HUES6 (cell line): Measurements from ENCODE around the gene NEDD4.
"Not testable (repeated sequence)": the region's sequence is repeated elsewhere in the genome, so short reads cannot be mapped to it uniquely, and the experiment has no call there.

ENCODE experiments used
- H3K27ac ChIP-seq: 2 replicates; pipeline ENCODE4 v1.7.0; 2013; ENCODE audit warnings: low read depth, mild to moderate bottlenecking, low read length, inconsistent platforms
- H3K27me3 ChIP-seq: 2 replicates; pipeline ENCODE4 v1.6.1; 2013; ENCODE audit warnings: low read length; ENCODE audit not compliant: control insufficient read depth, insufficient read depth
- H3K36me3 ChIP-seq: 2 replicates; pipeline ENCODE4 v1.6.1; 2013; ENCODE audit warnings: low read length; ENCODE audit not compliant: control insufficient read depth, insufficient read depth
- H3K4me1 ChIP-seq: 2 replicates; pipeline ENCODE4 v1.6.1; 2013; ENCODE audit warnings: low read length; ENCODE audit not compliant: control insufficient read depth, insufficient read depth
- H3K4me3 ChIP-seq: 2 replicates; pipeline ENCODE4 v1.5.1; 2013; ENCODE audit warnings: low read depth, low read length
- H3K9ac ChIP-seq: one replicate; pipeline ENCODE4 v1.6.1; 2013; ENCODE audit warnings: mild to moderate bottlenecking, low read length
- H3K9me3 ChIP-seq: 2 replicates; pipeline ENCODE4 v1.6.1; 2013; ENCODE audit warnings: low read depth, low read length; ENCODE audit not compliant: control insufficient read depth, insufficient read depth

Gene NEDD4

GRCh38 chr15:55954862-55955605, 38.4 kb downstream of the NEDD4 start:
- H3K4me1 ChIP-seq, result no peaks in the 10 kb centered on the region
- H3K27ac ChIP-seq, result no peak overlapping the region
- no peaks in the 10 kb centered on the region for H3K36me3 ChIP-seq
- H3K27me3 ChIP-seq, result no peaks in the 10 kb centered on the region
- no peak overlapping the region for H3K4me3 ChIP-seq
- H3K9me3 ChIP-seq, result no peaks in the 10 kb centered on the region
- H3K9ac ChIP-seq, result no peak overlapping the region

DNA sequence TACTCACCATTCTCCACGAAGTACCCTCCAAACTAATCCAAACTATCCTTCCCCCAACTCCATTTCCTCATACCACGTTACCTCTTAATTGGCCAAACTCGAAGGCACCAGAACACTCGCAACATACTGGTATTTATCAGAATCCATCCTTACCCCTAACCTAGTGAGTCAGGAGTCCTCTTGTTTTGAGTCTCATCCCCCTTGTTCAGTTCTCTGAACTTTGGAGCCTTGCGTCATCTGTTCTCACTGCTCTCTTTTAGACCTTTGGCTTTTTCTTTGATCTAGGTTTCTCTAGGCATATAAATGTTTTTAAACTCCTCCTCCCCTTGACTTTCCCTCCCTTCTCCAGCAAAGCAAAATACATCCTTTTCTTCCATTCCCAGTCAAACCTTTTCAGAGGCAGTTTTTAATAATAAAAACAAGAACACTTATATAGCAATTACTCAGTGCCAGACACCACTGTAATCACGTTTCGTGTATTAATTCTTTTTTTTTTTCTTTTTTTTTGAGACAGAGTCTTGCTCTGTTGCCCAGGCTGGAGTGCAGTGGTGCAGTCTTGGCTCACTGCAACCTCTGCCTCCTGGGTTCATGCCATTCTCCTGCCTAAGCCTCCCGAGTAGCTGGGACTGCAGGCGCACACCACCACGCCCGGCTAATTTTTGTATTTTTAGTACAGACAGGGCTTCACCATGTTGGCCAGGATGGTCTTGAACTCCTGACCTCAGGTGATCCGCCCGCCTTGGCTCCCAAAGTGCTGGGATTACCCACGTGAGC, 40.7 kb downstream of the NEDD4 start:
- not testable (repeated sequence) for H3K9me3 ChIP-seq, H3K4me3 ChIP-seq, H3K4me1 ChIP-seq, H3K9ac ChIP-seq, H3K27me3 ChIP-seq, H3K36me3 ChIP-seq, H3K27ac ChIP-seq

- not testable (repeated sequence) for H3K4me1 ChIP-seq, H3K4me3 ChIP-seq, H3K27ac ChIP-seq, H3K27me3 ChIP-seq, H3K36me3 ChIP-seq, H3K9me3 ChIP-seq, H3K9ac ChIP-seq
Measured at GRCh38 chr15:55944606-55945005, 48.8 kb downstream of the NEDD4 start.

- H3K4me3 ChIP-seq, result no peak overlapping the region
- no peak overlapping the region for H3K9ac ChIP-seq
- H3K36me3 ChIP-seq, result no peaks in the 10 kb centered on the region
- no peak overlapping the region for H3K27ac ChIP-seq
- no peaks in the 10 kb centered on the region for H3K4me1 ChIP-seq
- H3K9me3 ChIP-seq, result peaks cover 6% of the 10 kb centered on the region; the same call in 1 of the 2 replicates
- H3K27me3 ChIP-seq, result no peaks in the 10 kb centered on the region
Measured at GRCh38 chr15:55942332-55942731, 51.1 kb downstream of the NEDD4 start.

DNA sequence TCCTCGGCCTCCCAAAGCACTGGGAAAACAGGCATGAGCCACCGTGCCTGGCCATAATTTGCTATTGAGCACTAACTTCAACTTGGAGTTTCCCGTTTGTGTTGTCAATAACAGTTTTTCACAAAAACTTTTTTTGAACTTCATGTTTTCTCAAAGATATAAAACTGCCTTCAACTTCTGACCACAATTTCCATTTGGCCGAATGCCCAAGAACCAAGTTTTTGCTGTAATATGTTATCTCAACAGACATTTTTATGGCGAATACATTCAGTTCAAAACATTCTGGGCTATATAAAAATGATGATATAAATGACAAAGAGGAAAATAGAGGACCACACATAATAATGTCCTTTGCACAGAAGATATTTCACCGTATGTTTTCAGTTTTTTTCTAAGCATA, 56.4 kb downstream of the NEDD4 start:
- Histone ChIP-seq H3K4me3 (no peak overlapping the region), H3K27me3 (no peaks in the 10 kb centered on the region), H3K9me3 (peaks cover 6% of the 10 kb centered on the region; the same call in 1 of the 2 replicates), H3K4me1 (no peaks in the 10 kb centered on the region), H3K27ac (no peak overlapping the region), H3K9ac (no peak overlapping the region), H3K36me3 (no peaks in the 10 kb centered on the region)

- no peak overlapping the region for H3K9ac ChIP-seq
- no peaks in the 10 kb centered on the region for H3K9me3 ChIP-seq
- no peaks in the 10 kb centered on the region for H3K4me1 ChIP-seq
- H3K36me3 ChIP-seq, result no peaks in the 10 kb centered on the region
- H3K4me3 ChIP-seq, result no peak overlapping the region
- no peaks in the 10 kb centered on the region for H3K27me3 ChIP-seq
- H3K27ac ChIP-seq, result no peak overlapping the region
Measured at GRCh38 chr15:55928955-55929354, 64.5 kb downstream of the NEDD4 start.

DNA sequence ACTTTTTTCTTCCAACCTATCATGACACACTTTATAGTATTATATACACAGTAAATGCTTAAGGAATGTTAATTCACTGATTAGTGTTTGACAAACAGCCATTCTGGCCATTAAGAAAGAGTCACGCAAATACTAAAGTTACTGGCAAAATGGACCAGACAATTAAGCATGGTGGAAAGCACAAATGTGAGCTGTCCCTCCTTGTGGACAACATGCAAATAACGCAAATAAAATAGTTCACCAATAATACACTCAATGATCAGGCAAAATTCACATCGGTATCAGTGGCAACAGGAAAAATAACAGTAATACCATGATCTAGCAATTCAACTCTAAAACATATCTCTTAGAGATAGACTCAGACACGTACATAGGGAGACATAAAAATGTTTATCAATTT, 71.7 kb downstream of the NEDD4 start:
- H3K9me3 ChIP-seq, result no peaks in the 10 kb centered on the region
- peaks cover 3% of the 10 kb centered on the region; the same call in 1 of the 2 replicates for H3K4me1 ChIP-seq
- H3K36me3 ChIP-seq, result no peaks in the 10 kb centered on the region
- no peak overlapping the region for H3K9ac ChIP-seq
- H3K4me3 ChIP-seq, result no peak overlapping the region
- H3K27me3 ChIP-seq, result no peaks in the 10 kb centered on the region
- H3K27ac ChIP-seq, result no peak overlapping the region

GRCh38 chr15:55917881-55918296, 75.5 kb downstream of the NEDD4 start:
- H3K9ac ChIP-seq, result no peak overlapping the region
- H3K4me1 ChIP-seq, result peaks cover 3% of the 10 kb centered on the region; the same call in 1 of the 2 replicates

GRCh38 chr15:55916666-55917409, 76.6 kb downstream of the NEDD4 start:
- Histone ChIP-seq H3K27me3 (no peaks in the 10 kb centered on the region), H3K27ac (no peak overlapping the region), H3K4me3 (no peak overlapping the region), H3K9ac (no peak overlapping the region), H3K4me1 (peaks cover 3% of the 10 kb centered on the region; the same call in 1 of the 2 replicates), H3K36me3 (no peaks in the 10 kb centered on the region), H3K9me3 (no peaks in the 10 kb centered on the region)

More at GRCh38 chr15:55917881-55918296, 75.5 kb downstream of the NEDD4 start:
- H3K36me3 ChIP-seq, result no peaks in the 10 kb centered on the region
- no peaks in the 10 kb centered on the region for H3K9me3 ChIP-seq
- H3K27ac ChIP-seq, result no peak overlapping the region
- H3K27me3 ChIP-seq, result no peaks in the 10 kb centered on the region
- no peak overlapping the region for H3K4me3 ChIP-seq

DNA sequence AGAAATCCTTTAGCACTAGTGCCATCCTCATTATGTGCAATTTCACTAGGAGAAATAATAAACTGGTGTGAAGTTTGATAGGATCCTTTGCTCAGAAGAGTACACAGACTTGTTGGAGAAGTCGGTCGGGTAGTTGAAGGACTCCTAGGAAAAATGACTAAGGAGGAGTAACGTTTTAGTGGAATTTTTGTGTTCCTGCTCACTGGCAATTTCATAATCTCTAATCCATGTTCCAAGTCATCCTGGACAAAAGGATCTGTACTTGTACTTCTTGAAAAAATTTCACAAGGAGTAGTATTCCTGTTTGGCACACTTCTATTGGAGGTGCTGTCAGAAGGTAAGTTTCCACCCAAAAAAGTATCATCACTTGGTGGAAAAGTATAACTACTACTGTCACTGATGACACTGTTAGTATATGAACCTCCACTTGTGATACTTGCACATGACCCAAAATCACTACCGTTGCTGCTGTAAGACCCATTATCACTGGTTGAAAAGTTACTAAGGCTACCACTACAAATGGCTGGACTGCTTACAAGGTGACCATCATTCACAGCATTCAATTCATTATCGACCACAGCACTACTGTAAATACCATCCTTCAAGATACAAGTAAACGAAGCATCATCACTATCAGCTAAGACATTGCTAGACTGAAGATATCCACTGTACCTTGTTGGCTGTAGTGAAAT, 77.4 kb downstream of the NEDD4 start:
- no peaks in the 10 kb centered on the region for H3K9me3 ChIP-seq
- H3K27ac ChIP-seq, result no peak overlapping the region
- peaks cover 3% of the 10 kb centered on the region; the same call in 1 of the 2 replicates for H3K4me1 ChIP-seq
- no peaks in the 10 kb centered on the region for H3K27me3 ChIP-seq
- no peak overlapping the region for H3K4me3 ChIP-seq
- no peak overlapping the region for H3K9ac ChIP-seq
- no peaks in the 10 kb centered on the region for H3K36me3 ChIP-seq
